Activated gamma-delta T cell (primary cell): ENCODE measurements around the gene CDC14A.

Source experiments
- DNase-seq: peaks from one replicate; lab custom pipeline; 2025; lab: John Stamatoyannopoulos, UW

CDC14A gene

GRCh38 chr1:100448366-100448765 is 96.1 kb downstream of the CDC14A start:
- no peak for DNase-seq

- DNase-seq: no peak
These were observed 97.2 kb downstream of the CDC14A start for GRCh38 chr1:100449477-100449876.

GRCh38 chr1:100452641-100453040 is 100.3 kb downstream of the CDC14A start:
- no peak for DNase-seq

GRCh38 chr1:100455478-100456072 is 103.3 kb downstream of the CDC14A start:
- no peak for DNase-seq

- DNase-seq: no peak
These were observed 104.6 kb downstream of the CDC14A start for GRCh38 chr1:100456880-100457279.

GRCh38 chr1:100457683-100458082 is 105.4 kb downstream of the CDC14A start:
- DNase-seq: no peak

- no peak for DNase-seq
These were observed 106.5 kb downstream of the CDC14A start for GRCh38 chr1:100458661-100459357.

GRCh38 chr1:100459358-100460114 is 107.2 kb downstream of the CDC14A start:
- no peak for DNase-seq

- no peak for DNase-seq
These were observed 108.9 kb downstream of the CDC14A start for GRCh38 chr1:100461222-100461621.

- DNase-seq: no peak
These were observed 110.2 kb downstream of the CDC14A start for GRCh38 chr1:100462326-100463025.

GRCh38 chr1:100463791-100464424 is 111.6 kb downstream of the CDC14A start:
- no peak for DNase-seq

- no peak for DNase-seq
These were observed 117.3 kb downstream of the CDC14A start for GRCh38 chr1:100469578-100469977.

- no peak for DNase-seq
These were observed 122.5 kb downstream of the CDC14A start for GRCh38 chr1:100474834-100475233.

- no peak for DNase-seq
These were observed 124.5 kb downstream of the CDC14A start for GRCh38 chr1:100476735-100477290.

GRCh38 chr1:100478816-100479215 is 126.5 kb downstream of the CDC14A start:
- no peak for DNase-seq

GRCh38 chr1:100479620-100480338 is 127.5 kb downstream of the CDC14A start:
- no peak for DNase-seq

GRCh38 chr1:100481303-100481702 is 129.0 kb downstream of the CDC14A start:
- DNase-seq: no peak

GRCh38 chr1:100482167-100482566 is 129.9 kb downstream of the CDC14A start:
- no peak for DNase-seq

- DNase-seq: no peak
These were observed 130.4 kb downstream of the CDC14A start for GRCh38 chr1:100482748-100483147.

- DNase-seq: no peak
These were observed 130.9 kb downstream of the CDC14A start for GRCh38 chr1:100483230-100483629.

GRCh38 chr1:100485855-100486258 is 133.6 kb downstream of the CDC14A start:
- DNase-seq: no peak
